CD14-positive monocyte (primary cell): ENCODE data around the gene DMXL1. TPM values are rescaled to one million over a fixed set of nuclear protein-coding genes. Genes with fewer than 3 reads are reported as not detected.

Experiments used
- DNase-seq, 3 donors: peaks; one replicate each; pipeline ENCODE4 v3.0.0-alpha.2; 2011 to 2022
- H2AFZ ChIP-seq: 2 replicates; pipeline ENCODE4 v1.6.0; 2012; ENCODE audit warnings: mild to moderate bottlenecking, low read depth, low read length, inconsistent platforms; ENCODE audit not compliant: insufficient read depth, poor library complexity, severe bottlenecking
- H3K27ac ChIP-seq, 2 donors: 1 replicate in 1 of 2; 2 replicates in 1 of 2; pipeline ENCODE4 v1.5.1; 2012 to 2013; ENCODE audit warnings: low read length in 2 of 2, control low read depth in 1 of 2, inconsistent platforms in 1 of 2, low read depth in 1 of 2, mild to moderate bottlenecking in 1 of 2
- H3K27me3 ChIP-seq, 2 donors: one replicate each; pipeline versions ENCODE4 v1.6.0 to v1.6.1; 2011 to 2013; ENCODE audit warnings: low read length in 2 of 2; ENCODE audit not compliant: control insufficient read depth in 2 of 2, insufficient read depth in 2 of 2
- H3K36me3 ChIP-seq, 2 donors: replicated peaks in 1 of 2; 1 replicate in 1 of 2; 2 replicates in 1 of 2; pipeline versions ENCODE4 v1.5.1 to v1.6.1; 2012 to 2013; ENCODE audit warnings: low read length in 2 of 2, control low read depth in 1 of 2, inconsistent platforms in 1 of 2, mild to moderate bottlenecking in 1 of 2; ENCODE audit not compliant: insufficient read depth in 2 of 2, control insufficient read depth in 1 of 2
- H3K4me1 ChIP-seq, 2 donors: 1 replicate in 1 of 2; 2 replicates in 1 of 2; pipeline versions ENCODE4 v1.5.1 to v1.6.1; 2012 to 2013; ENCODE audit warnings: low read length in 2 of 2, control low read depth in 1 of 2, inconsistent platforms in 1 of 2, mild to moderate bottlenecking in 1 of 2, moderate library complexity in 1 of 2; ENCODE audit not compliant: insufficient read depth in 2 of 2, control insufficient read depth in 1 of 2
- H3K4me2 ChIP-seq: replicated peaks from 2 replicates; pipeline ENCODE3; 2012; ENCODE audit warnings: low read length, moderate library complexity, mild to moderate bottlenecking; ENCODE audit not compliant: poor library complexity, severe bottlenecking; ENCODE audit errors: extremely low read depth
- H3K4me3 ChIP-seq, 3 experiments: fragments of 200-600 bp in 1 of 3; sonication (generic) in 1 of 3; replicated peaks in 1 of 3; 1 replicate in 2 of 3; 2 replicates in 1 of 3; pipeline ENCODE4 v1.5.1; 2011 to 2013; ENCODE audit warnings: low read length in 3 of 3, mild to moderate bottlenecking in 3 of 3, control low read depth in 2 of 3, low read depth in 2 of 3, inconsistent platforms in 1 of 3, moderate library complexity in 1 of 3
- H3K79me2 ChIP-seq: 2 replicates; pipeline ENCODE4 v1.6.0; 2012; ENCODE audit warnings: mild to moderate bottlenecking, control low read depth, inconsistent platforms, low read length, moderate library complexity; ENCODE audit not compliant: insufficient read depth
- H3K9ac ChIP-seq: 2 replicates; pipeline ENCODE4 v1.6.0; 2017; ENCODE audit warnings: low read length, mild to moderate bottlenecking; ENCODE audit not compliant: insufficient read depth, poor library complexity, severe bottlenecking
- H3K9me3 ChIP-seq, 2 donors: replicated peaks in 1 of 2; 1 replicate in 1 of 2; 2 replicates in 1 of 2; pipeline versions ENCODE4 v1.5.1 to v1.6.1; 2012 to 2013; ENCODE audit warnings: low read length in 2 of 2, control low read depth in 1 of 2; ENCODE audit not compliant: control insufficient read depth in 1 of 2, insufficient read depth in 1 of 2
- H4K20me1 ChIP-seq: 2 replicates; pipeline ENCODE4 v1.6.0; 2012; ENCODE audit warnings: mild to moderate bottlenecking, low read length, control low read depth, moderate library complexity; ENCODE audit not compliant: insufficient read depth
- H3K27ac Mint-ChIP-seq, 7 donors: one replicate each; pipeline ENCODE4 v1.8.0; 2020; ENCODE audit warnings: mild to moderate bottlenecking in 7 of 7, mixed read lengths in 7 of 7, moderate library complexity in 6 of 7, inconsistent platforms in 2 of 7
- H3K27me3 Mint-ChIP-seq, 3 donors: one replicate each; pipeline ENCODE4 v1.8.0; 2021 to 2022; ENCODE audit warnings: low read depth in 3 of 3, mild to moderate bottlenecking in 3 of 3, mixed read lengths in 3 of 3, moderate library complexity in 3 of 3, inconsistent platforms in 1 of 3
- H3K36me3 Mint-ChIP-seq, 2 donors: one replicate each; pipeline ENCODE4 v1.8.0; 2020; ENCODE audit warnings: mixed read lengths in 2 of 2, inconsistent platforms in 1 of 2, mild to moderate bottlenecking in 1 of 2
- H3K4me1 Mint-ChIP-seq: one replicate; pipeline ENCODE4 v1.8.0; 2020; ENCODE audit warnings: mild to moderate bottlenecking, mixed read lengths
- H3K4me3 Mint-ChIP-seq, 2 donors: one replicate each; pipeline ENCODE4 v1.8.0; 2020; ENCODE audit warnings: mild to moderate bottlenecking in 2 of 2, mixed read lengths in 2 of 2, moderate library complexity in 1 of 2
- H3K9me3 Mint-ChIP-seq, 7 donors: one replicate each; pipeline ENCODE4 v1.8.0; 2020 to 2022; ENCODE audit warnings: mixed read lengths in 7 of 7, mild to moderate bottlenecking in 6 of 7, moderate library complexity in 6 of 7, inconsistent platforms in 2 of 7
- WGBS: methylation state at CpG from one replicate; pipeline ENCODE4 v1.1.5; 2013; ENCODE audit warnings: missing lambda C conversion rate; ENCODE audit not compliant: insufficient coverage; 5-methylcytosine and 5-hydroxymethylcytosine counted together
- intact Hi-C, 2 donors: fragments of 100-400 bp; cut with micrococcal nuclease; formaldehyde crosslinking; loops; one replicate each; pipeline versions ENCODE4 v1.15.0 to v1.15.1; 2023
- polyA plus RNA-seq, 3 donors: library from polyadenylated mRNA; depleted of rRNA in 1 of 3; unstranded in 2 of 3; stranded (reverse) in 1 of 3; fragments of 300-500 nt in 2 of 3; fragments of >200 nt in 1 of 3; fragmentation: Illumina TruSeq in 2 of 3; gene quantifications; 1 replicate in 2 of 3; 2 replicates in 1 of 3; pipeline ENCODE4 v1.2.3, GENCODE V29; 2012 to 2021
- TF ChIP-seq, protein P1 (sequence below): fragments of 200-600 bp; IDR thresholded peaks from one replicate; pipeline ENCODE4 v1.8.0; 2022; ENCODE audit warnings: antibody characterized with exemption, mild to moderate bottlenecking

The DMXL1 gene
- polyA plus RNA-seq, 3 donors = 15.5 to 20.5 (median 19.5) TPM

- Histone ChIP-seq H3K4me1 (no peaks in the 10 kb centered on the region), H3K9ac (no peak overlapping the region), H2AFZ (no peak overlapping the region), H3K9me3 (no peaks in the 10 kb centered on the region), H3K4me3 (no peak overlapping the region), H3K36me3 (peaks cover 23 to 67% of the 10 kb centered on the region in 2 donors), H3K27ac (no peak overlapping the region), H3K4me2 (no peak overlapping the region), H3K27me3 (no peaks in the 10 kb centered on the region), H3K79me2 (no peaks in the 10 kb centered on the region), H4K20me1 (no peaks in the 10 kb centered on the region)
- Mint-ChIP-seq H3K36me3 (peaks cover 52 to 56% of the 10 kb centered on the region in 2 donors), H3K4me3 (no peak overlapping the region), H3K4me1 (peaks cover 4% of the 10 kb centered on the region), H3K9me3 (no peaks in the 10 kb centered on the region), H3K27ac (no peak overlapping the region), H3K27me3 (no peaks in the 10 kb centered on the region)
- TF ChIP-seq, protein P1, sequence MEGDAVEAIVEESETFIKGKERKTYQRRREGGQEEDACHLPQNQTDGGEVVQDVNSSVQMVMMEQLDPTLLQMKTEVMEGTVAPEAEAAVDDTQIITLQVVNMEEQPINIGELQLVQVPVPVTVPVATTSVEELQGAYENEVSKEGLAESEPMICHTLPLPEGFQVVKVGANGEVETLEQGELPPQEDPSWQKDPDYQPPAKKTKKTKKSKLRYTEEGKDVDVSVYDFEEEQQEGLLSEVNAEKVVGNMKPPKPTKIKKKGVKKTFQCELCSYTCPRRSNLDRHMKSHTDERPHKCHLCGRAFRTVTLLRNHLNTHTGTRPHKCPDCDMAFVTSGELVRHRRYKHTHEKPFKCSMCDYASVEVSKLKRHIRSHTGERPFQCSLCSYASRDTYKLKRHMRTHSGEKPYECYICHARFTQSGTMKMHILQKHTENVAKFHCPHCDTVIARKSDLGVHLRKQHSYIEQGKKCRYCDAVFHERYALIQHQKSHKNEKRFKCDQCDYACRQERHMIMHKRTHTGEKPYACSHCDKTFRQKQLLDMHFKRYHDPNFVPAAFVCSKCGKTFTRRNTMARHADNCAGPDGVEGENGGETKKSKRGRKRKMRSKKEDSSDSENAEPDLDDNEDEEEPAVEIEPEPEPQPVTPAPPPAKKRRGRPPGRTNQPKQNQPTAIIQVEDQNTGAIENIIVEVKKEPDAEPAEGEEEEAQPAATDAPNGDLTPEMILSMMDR = no peak
- no peak for DNase-seq
- intact Hi-C loops = no loop called here
Observed at GRCh38 chr5:119171686-119172085, 100.8 kb downstream of the DMXL1 start.

DNA sequence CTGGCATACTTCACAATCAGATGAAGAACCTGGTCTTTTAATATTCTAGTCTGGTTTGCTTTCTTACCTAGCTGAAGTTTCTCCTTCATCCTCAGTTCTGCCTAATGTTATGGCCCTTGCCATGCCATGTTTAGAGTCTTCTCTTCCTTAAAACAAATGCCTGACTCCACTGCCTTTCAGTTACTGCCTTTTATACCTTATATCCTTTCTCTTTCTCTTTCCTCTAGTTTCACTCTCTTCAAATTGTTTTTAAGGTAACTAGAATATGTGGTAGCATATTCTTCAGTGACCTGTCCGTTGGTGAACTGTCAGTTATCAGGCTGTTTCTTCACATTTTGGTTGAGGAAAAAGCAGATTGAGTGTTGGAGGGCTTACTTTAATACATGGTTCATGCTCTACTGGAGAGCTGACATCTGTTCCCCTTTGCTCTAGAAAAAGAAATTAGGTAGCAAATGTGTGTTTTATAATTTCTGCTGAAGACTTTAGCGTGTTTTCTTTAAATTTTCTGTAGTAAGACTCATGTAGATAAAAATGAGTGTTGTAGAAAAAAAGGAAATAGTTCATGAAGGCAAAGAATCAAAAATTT lies 103.8 kb downstream of the DMXL1 start:
- no peaks in the 10 kb centered on the region for H3K4me1 ChIP-seq
- H3K9ac ChIP-seq = no peak overlapping the region
- H3K27me3 ChIP-seq = no peaks in the 10 kb centered on the region
- H3K4me2 ChIP-seq = no peak overlapping the region
- no peaks in the 10 kb centered on the region for H3K79me2 ChIP-seq
- H3K4me3 ChIP-seq = no peak overlapping the region
- no peak for DNase-seq
- TF ChIP-seq, protein P1 = no peak
- Mint-ChIP-seq H3K36me3 (peaks cover 51 to 55% of the 10 kb centered on the region in 2 donors), H3K27ac (no peak overlapping the region), H3K27me3 (peaks cover 0 to 2% (median 0%) of the 10 kb centered on the region in 3 donors), H3K4me3 (no peak overlapping the region), H3K9me3 (no peaks in the 10 kb centered on the region), H3K4me1 (peaks cover 2% of the 10 kb centered on the region)
- WGBS = no CpG with 5 or more reads among the region's 2 CpGs
- H3K27ac ChIP-seq = no peak overlapping the region
- no peaks in the 10 kb centered on the region for H4K20me1 ChIP-seq
- no peaks in the 10 kb centered on the region for H3K9me3 ChIP-seq
- H2AFZ ChIP-seq = no peak overlapping the region
- peaks cover 37 to 69% of the 10 kb centered on the region in 2 donors for H3K36me3 ChIP-seq
- intact Hi-C loops = no loop called here
